ENCODE measurements around the gene CAPN3.
"Not testable (repeated sequence)": the region's sequence is repeated elsewhere in the genome, so short reads cannot be mapped to it uniquely, and the experiment has no call there.

The CAPN3 gene

DNA sequence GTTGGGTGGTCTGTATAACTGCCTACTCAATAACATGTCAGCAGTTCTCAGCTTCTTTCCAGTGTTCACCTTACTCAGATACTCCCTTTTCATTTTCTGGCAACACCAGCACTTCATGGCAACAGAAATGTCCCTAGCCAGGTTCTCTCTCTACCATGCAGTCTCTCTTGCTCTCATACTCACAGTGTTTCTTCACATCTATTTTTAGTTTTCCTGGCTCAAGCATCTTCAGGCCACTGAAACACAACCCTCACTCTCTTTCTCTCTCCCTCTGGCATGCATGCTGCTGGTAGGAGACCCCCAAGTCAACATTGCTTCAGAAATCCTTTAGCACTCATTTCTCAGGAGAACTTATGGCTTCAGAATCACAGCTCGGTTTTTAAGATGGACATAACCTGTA, at the start of gene CAPN3:
TSS of gene CAPN3 (plus strand) at position 253 of the 400 bp plus-strand sequence. CDS start 305 bp downstream, outside the sequence.
- no peak for DNase-seq
- Mint-ChIP-seq H3K4me3 (no peak within 1 kb of the TSS), H3K9me3 (no peaks in the 10 kb centered on the region), H3K27ac (no peak within 1 kb of the TSS), H3K36me3 (peaks cover 23 to 29% of the 10 kb centered on the region in 2 donors), H3K4me1 (peaks cover 0 to 8% of the 10 kb centered on the region in 2 donors), H3K27me3 (no peaks in the 10 kb centered on the region)
- ATAC-seq (replicated peaks) = no peak

DNA sequence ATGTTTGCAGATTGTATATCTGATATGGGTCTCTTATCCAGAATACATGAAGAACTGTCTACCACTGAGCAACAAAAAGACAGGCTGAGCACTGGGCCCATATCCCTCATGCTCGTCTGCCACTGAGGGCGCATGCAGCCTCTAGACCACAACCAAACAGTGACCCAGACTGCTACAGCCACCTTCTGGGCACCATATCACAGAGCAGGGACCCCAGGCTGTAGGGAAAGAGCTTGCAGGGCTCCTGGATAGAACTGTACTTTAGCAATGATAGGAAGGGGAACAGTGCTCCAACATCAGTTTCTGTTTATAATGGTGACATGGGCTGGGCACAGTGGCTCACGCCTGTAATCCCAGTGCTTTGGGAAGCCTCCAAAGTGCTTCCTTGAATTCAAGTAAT, 45.8 kb upstream of the CAPN3 start:
- no peak for ATAC-seq (replicated peaks)
- Mint-ChIP-seq H3K4me1 (no peaks in the 10 kb centered on the region), H3K27ac (no peak overlapping the region), H3K27me3 (no peaks in the 10 kb centered on the region), H3K4me3 (no peak overlapping the region), H3K36me3 (peaks cover 39 to 56% of the 10 kb centered on the region in 2 donors), H3K9me3 (no peaks in the 10 kb centered on the region)
- DNase-seq = no peak

GRCh38 chr15:42314818-42315217, 44.5 kb upstream of the CAPN3 start:
- Mint-ChIP-seq H3K4me1 (no peaks in the 10 kb centered on the region), H3K9me3 (no peaks in the 10 kb centered on the region), H3K27me3 (no peaks in the 10 kb centered on the region), H3K4me3 (no peak overlapping the region), H3K27ac (no peak overlapping the region), H3K36me3 (peaks cover 36 to 59% of the 10 kb centered on the region in 2 donors)
- ATAC-seq (replicated peaks) (no peak), DNase-seq (no peak)

GRCh38 chr15:42315521-42315920, 43.8 kb upstream of the CAPN3 start:
- Mint-ChIP-seq H3K4me1 (no peaks in the 10 kb centered on the region), H3K27me3 (no peaks in the 10 kb centered on the region), H3K4me3 (no peak overlapping the region), H3K36me3 (peaks cover 35 to 52% of the 10 kb centered on the region in 2 donors), H3K9me3 (no peaks in the 10 kb centered on the region), H3K27ac (no peak overlapping the region)
- ATAC-seq (replicated peaks) = no peak
- DNase-seq = no peak

DNA sequence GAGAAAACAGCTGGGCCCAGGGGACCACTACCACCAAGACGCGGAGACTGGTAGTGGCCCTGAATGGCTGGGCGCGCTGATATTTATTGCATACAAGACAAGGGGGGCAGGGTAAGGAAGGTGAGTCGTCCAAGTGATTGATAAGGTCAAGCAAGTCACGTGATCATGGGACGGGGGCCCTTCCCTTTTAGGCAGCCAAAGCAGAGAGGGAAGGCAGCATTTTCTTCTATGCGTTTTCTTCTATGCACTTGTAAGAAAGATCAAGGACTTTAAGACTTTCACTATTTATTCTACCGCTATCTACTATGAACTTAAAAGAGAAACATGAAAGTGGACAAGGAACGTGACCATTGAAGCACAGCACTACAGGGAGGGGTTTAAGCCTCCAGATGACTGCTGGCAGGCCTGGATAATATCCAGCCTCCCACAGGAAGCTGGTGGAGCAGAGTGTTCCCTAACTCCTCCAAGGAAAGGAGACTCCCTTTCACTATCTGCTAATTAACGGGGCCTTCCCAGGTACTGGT, 43.0 kb upstream of the CAPN3 start:
- DNase-seq; H3K4me3 Mint-ChIP-seq; H3K27me3 Mint-ChIP-seq; ATAC-seq (replicated peaks); H3K4me1 Mint-ChIP-seq; H3K27ac Mint-ChIP-seq; H3K9me3 Mint-ChIP-seq: not testable (repeated sequence)
- H3K36me3 Mint-ChIP-seq = peaks cover 35 to 52% of the 10 kb centered on the region in 2 donors

- no peaks in the 10 kb centered on the region for H3K27me3 Mint-ChIP-seq
- no peak overlapping the region for H3K27ac Mint-ChIP-seq
- H3K4me1 Mint-ChIP-seq = peaks cover 0 to 6% of the 10 kb centered on the region in 2 donors
- DNase-seq (no peak), ATAC-seq (replicated peaks) (no peak)
- H3K9me3 Mint-ChIP-seq = no peaks in the 10 kb centered on the region
- no peak overlapping the region for H3K4me3 Mint-ChIP-seq
- H3K36me3 Mint-ChIP-seq = peaks cover 29 to 60% of the 10 kb centered on the region in 2 donors
These were observed 40.1 kb upstream of the CAPN3 start for GRCh38 chr15:42319206-42319605.

DNA sequence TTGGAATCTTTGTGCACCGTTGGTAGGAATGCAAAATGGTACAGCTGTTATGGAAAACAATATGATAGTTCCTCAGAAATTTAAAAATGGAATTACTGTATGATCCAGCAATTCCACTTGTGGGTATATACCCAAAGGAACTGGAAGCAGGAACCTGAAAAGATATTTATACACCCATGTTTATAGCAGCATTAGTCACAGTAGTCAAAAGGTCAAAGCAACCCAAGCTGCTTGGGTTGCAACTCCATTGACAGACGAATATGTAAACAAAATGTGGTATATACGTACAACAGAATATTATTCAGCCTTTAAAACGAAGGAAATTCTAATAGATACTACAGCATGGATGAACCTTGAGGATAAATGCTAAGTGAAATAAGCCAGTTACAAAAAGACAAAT, 35.0 kb upstream of the CAPN3 start:
- peaks cover 50 to 58% of the 10 kb centered on the region in 2 donors for H3K36me3 Mint-ChIP-seq
- H3K9me3 Mint-ChIP-seq = no peaks in the 10 kb centered on the region
- ATAC-seq (replicated peaks) (no peak), DNase-seq (no peak)
- peaks cover 0 to 6% of the 10 kb centered on the region in 2 donors for H3K4me1 Mint-ChIP-seq
- H3K27ac Mint-ChIP-seq = no peak overlapping the region
- H3K4me3 Mint-ChIP-seq = no peak overlapping the region
- H3K27me3 Mint-ChIP-seq = no peaks in the 10 kb centered on the region

DNA sequence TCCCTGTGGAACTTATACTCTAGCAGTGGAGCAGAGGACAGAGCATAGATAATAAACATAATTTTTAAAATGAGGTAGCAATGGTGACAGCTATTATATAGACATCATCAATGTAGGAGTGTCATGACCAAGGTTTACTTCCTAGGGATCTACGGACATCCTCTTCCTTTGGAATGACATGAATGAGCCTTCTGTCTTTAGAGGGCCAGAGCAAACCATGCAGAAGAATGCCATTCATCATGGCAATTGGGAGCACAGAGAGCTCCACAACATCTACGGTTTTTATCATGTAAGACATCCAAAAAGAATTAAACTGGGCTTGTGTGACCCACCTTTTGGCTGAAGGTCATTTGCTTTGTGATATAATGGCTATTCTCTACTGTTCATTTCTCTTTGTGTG, 30.1 kb upstream of the CAPN3 start:
- H3K4me3 Mint-ChIP-seq = no peak overlapping the region
- ATAC-seq (replicated peaks) = no peak
- no peak overlapping the region for H3K27ac Mint-ChIP-seq
- H3K9me3 Mint-ChIP-seq = no peaks in the 10 kb centered on the region
- DNase-seq = no peak
- H3K27me3 Mint-ChIP-seq = no peaks in the 10 kb centered on the region
- H3K4me1 Mint-ChIP-seq = no peaks in the 10 kb centered on the region
- H3K36me3 Mint-ChIP-seq = peaks cover 30 to 33% of the 10 kb centered on the region in 2 donors

GRCh38 chr15:42329992-42330391, 29.3 kb upstream of the CAPN3 start:
- Mint-ChIP-seq H3K9me3 (peaks cover 0 to 2% of the 10 kb centered on the region in 2 donors), H3K4me1 (no peaks in the 10 kb centered on the region), H3K27me3 (no peaks in the 10 kb centered on the region), H3K4me3 (no peak overlapping the region), H3K36me3 (peaks cover 30 to 32% of the 10 kb centered on the region in 2 donors), H3K27ac (no peak overlapping the region)
- no peak for DNase-seq
- no peak for ATAC-seq (replicated peaks)

DNA sequence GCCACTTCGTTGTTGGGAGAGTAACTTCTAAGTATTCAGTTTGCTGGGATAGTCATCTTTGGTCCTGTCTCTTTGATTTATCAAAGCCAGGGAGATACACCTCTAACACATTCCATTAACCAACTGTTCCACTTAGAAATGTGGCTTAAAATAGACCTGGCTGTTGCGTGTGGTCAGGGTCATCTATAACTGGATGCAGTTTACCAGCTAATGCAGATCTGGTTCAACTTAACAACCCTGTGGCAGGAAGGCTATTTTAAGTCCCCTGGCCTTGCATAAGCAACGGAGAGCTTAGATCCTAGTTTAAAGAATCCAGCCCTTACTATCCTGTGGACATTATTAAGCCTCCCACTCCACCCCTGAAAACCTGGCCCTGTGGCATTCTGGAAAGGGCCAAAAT, 28.1 kb upstream of the CAPN3 start:
- H3K4me3 Mint-ChIP-seq = no peak overlapping the region
- H3K27me3 Mint-ChIP-seq = no peaks in the 10 kb centered on the region
- peaks cover 6 to 9% of the 10 kb centered on the region in 2 donors for H3K9me3 Mint-ChIP-seq
- H3K36me3 Mint-ChIP-seq = peaks cover 31 to 41% of the 10 kb centered on the region in 2 donors
- H3K4me1 Mint-ChIP-seq = no peaks in the 10 kb centered on the region
- ATAC-seq (replicated peaks) (no peak), DNase-seq (no peak)
- H3K27ac Mint-ChIP-seq = no peak overlapping the region

- H3K4me1 Mint-ChIP-seq = no peaks in the 10 kb centered on the region
- ATAC-seq (replicated peaks) (no peak), DNase-seq (no peak)
- H3K27ac Mint-ChIP-seq = no peak overlapping the region
- H3K9me3 Mint-ChIP-seq = peaks cover 6 to 13% of the 10 kb centered on the region in 2 donors
- H3K36me3 Mint-ChIP-seq = peaks cover 29 to 38% of the 10 kb centered on the region in 2 donors
- H3K27me3 Mint-ChIP-seq = no peaks in the 10 kb centered on the region
- H3K4me3 Mint-ChIP-seq = no peak overlapping the region
These were observed 27.0 kb upstream of the CAPN3 start for GRCh38 chr15:42332331-42332730.

- H3K27ac Mint-ChIP-seq = no peak overlapping the region
- H3K4me3 Mint-ChIP-seq = no peak overlapping the region
- no peaks in the 10 kb centered on the region for H3K27me3 Mint-ChIP-seq
- DNase-seq (no peak), ATAC-seq (replicated peaks) (no peak)
- peaks cover 24 to 41% of the 10 kb centered on the region in 2 donors for H3K36me3 Mint-ChIP-seq
- H3K4me1 Mint-ChIP-seq = no peaks in the 10 kb centered on the region
- H3K9me3 Mint-ChIP-seq = peaks cover 6 to 13% of the 10 kb centered on the region in 2 donors
These were observed 24.2 kb upstream of the CAPN3 start for GRCh38 chr15:42335074-42335473.

- H3K27ac Mint-ChIP-seq; ATAC-seq (replicated peaks); H3K27me3 Mint-ChIP-seq; H3K4me1 Mint-ChIP-seq; H3K4me3 Mint-ChIP-seq; DNase-seq: not testable (repeated sequence)
- H3K36me3 Mint-ChIP-seq = peaks cover 24 to 32% of the 10 kb centered on the region in 2 donors
- peaks cover 6 to 13% of the 10 kb centered on the region in 2 donors for H3K9me3 Mint-ChIP-seq
These were observed 22.7 kb upstream of the CAPN3 start for GRCh38 chr15:42336650-42337049.

DNA sequence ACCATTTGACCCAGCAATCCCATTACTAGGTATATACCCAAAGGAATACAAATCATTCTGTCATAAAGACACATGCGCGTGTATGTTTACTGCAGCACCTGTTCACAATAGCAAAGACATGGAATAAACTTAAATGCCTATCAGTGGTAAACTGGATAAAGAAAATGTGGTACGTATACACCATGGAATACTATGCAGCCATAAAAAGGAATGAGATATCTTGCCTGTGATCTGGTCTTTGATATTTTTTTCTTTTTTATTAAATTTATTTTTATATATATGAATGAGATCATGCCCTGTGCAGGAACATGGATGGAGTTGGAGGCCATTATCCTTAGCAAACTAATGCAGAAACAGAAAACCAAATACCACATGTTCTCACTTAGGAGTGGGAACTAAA, 22.2 kb upstream of the CAPN3 start:
- Mint-ChIP-seq H3K27ac (peak overlapping the region; percentile 6), H3K9me3 (peaks cover 6 to 13% of the 10 kb centered on the region in 2 donors), H3K36me3 (peaks cover 24 to 32% of the 10 kb centered on the region in 2 donors)
- DNase-seq; H3K4me3 Mint-ChIP-seq; H3K27me3 Mint-ChIP-seq; H3K4me1 Mint-ChIP-seq; ATAC-seq (replicated peaks): not testable (repeated sequence)

DNA sequence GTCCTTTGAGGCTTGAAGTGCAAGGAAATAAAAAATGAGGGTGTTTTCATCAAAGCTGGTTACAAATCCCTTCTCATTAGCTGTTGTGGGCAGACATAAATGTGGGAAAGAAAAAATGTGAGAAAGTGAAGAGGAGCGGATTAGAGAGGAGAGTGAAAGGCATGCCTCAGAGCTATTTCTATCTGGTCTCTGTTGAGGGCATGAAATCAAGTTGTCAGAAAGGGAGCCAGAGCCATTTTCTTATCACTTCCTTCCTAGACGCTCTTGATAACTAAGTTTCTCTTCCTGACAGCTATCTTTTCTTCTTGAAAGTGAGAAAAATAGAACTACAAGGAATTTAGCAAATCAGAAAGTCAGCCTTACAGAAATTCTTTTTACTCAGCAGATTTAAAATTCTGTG, 20.8 kb upstream of the CAPN3 start:
- DNase-seq (no peak), ATAC-seq (replicated peaks) (no peak)
- Mint-ChIP-seq H3K27ac (no peak overlapping the region), H3K36me3 (peaks cover 31 to 40% of the 10 kb centered on the region in 2 donors), H3K27me3 (no peaks in the 10 kb centered on the region), H3K4me3 (no peak overlapping the region), H3K4me1 (no peaks in the 10 kb centered on the region), H3K9me3 (peaks cover 6 to 13% of the 10 kb centered on the region in 2 donors)
